Activated T-helper 9 cell treated with anti-CD3 and anti-CD28 coated beads, Interleukin-2, amount 50 U/mL, for 16 hours (primary cell): ENCODE results near the gene UCN.

ENCODE experiments used
- DNase-seq: peaks from one replicate; pipeline ENCODE4 v3.0.0-alpha.2; 2020; ENCODE audit warnings: low read depth

Gene UCN

DNA sequence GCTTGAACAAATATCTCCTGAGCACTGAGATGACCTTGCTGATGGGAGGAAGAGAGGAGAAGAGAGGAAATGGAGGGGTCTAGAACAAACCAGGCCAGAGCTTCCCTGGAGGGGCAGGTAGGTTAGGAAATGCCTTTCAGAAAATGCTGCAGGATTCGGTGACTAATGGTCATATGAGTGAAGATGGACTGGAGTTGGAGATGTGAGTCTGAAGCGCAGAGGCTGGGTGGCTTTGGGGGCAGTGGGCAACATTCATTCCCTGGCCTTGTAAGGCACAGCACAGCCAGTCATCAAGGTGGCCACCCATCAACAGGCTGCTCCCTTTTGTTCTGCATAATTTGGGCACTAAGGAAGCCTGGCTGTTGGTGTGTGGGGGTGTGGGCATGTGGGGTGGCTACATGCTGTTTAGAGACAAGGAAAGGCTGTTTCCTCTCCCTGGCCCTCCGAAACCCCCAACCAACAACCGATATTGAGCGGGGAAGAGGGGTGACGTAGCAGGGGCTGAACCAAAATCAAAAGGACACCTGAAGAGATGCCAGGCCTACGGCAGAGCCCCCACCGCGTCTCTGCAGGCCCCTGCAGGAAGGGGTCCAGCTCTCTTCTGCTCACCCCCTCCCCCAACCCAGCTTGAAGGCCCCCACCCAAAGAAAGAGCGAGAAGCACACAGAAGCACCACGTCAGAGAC lies 46.9 kb downstream of the UCN start:
- no peak for DNase-seq

DNA sequence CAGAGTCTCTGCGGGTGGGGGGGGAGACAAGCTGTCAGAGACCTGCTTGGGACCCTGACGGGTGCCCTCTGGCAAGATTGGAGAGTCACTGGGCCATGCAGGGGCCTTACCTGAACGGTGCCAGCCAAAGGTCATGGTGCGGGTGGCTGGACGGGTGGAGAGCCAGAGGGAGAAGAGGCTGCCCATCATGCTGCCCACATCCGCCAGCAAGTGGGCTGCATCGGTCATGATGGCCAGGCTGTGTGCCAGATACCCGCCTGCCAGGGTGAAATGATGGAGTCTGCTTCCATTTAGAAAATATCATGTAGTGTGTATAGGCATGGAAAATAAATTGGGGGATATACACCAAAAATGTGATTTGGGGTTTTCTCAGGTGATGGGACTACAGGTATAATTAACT lies 50.2 kb downstream of the UCN start:
- no peak for DNase-seq
